GM19239 (cell line): Measurements from ENCODE around the gene CNTFR.

Experiments
- DNase-seq: peaks from one replicate; pipeline ENCODE4 v3.0.0; 2011; ENCODE audit warnings: low spot score; ENCODE audit not compliant: insufficient read length
- FAIRE-seq: peaks from 2 replicates; lab custom pipeline; 2011; peaks lifted over from hg19 to GRCh38; lab: Jason Lieb, UNC

Gene CNTFR

GRCh38 chr9:34620061-34620994 lies 30.8 kb upstream of the CNTFR start, which contains the start of gene DCTN3:
Gene DCTN3, minus strand, starts transcription at chr9:34620495. Its CDS starts 31 bp downstream, at chr9:34620464.
- DNase-seq (peak; percentile 98), FAIRE-seq (peak; percentile 97)

GRCh38 chr9:34615132-34615531 lies 25.6 kb upstream of the CNTFR start:
- no peak for FAIRE-seq
- no peak for DNase-seq

- peak; percentile 79 for FAIRE-seq
- no peak for DNase-seq
Observed at GRCh38 chr9:34612788-34613390, 23.4 kb upstream of the CNTFR start.

GRCh38 chr9:34611811-34612787 lies 22.6 kb upstream of the CNTFR start, which contains the start of gene RPP25L:
Gene RPP25L, minus strand, starts transcription at chr9:34612097. Its CDS starts 801 bp downstream, at chr9:34611296.
- DNase-seq, result peak; percentile 90
- FAIRE-seq, result peak; percentile 78

- DNase-seq (no peak), FAIRE-seq (peak; percentile 8)
Observed at GRCh38 chr9:34611251-34611810, 21.8 kb upstream of the CNTFR start.

- FAIRE-seq, result no peak
Observed at GRCh38 chr9:34610434-34611206, 21.1 kb upstream of the CNTFR start.

GRCh38 chr9:34607331-34607730 lies 17.8 kb upstream of the CNTFR start:
- FAIRE-seq, result no peak
- no peak for DNase-seq

More at GRCh38 chr9:34610434-34611206, 21.1 kb upstream of the CNTFR start:
- DNase-seq, result no peak

- no peak for DNase-seq
Observed at GRCh38 chr9:34606905-34607304, 17.4 kb upstream of the CNTFR start.

GRCh38 chr9:34606190-34606589 lies 16.7 kb upstream of the CNTFR start:
- DNase-seq (no peak), FAIRE-seq (no peak)

More at GRCh38 chr9:34606905-34607304, 17.4 kb upstream of the CNTFR start:
- FAIRE-seq, result no peak

- FAIRE-seq, result peak; percentile 94
- peak; percentile 75 for DNase-seq
Observed at GRCh38 chr9:34603610-34604231, 14.2 kb upstream of the CNTFR start.

- FAIRE-seq, result no peak
- DNase-seq, result no peak
Observed at GRCh38 chr9:34601937-34602573, 12.5 kb upstream of the CNTFR start.

- FAIRE-seq, result no peak
- no peak for DNase-seq
Observed at GRCh38 chr9:34600908-34601307, 11.4 kb upstream of the CNTFR start.

GRCh38 chr9:34599546-34599945 lies 10.0 kb upstream of the CNTFR start:
- DNase-seq, result no peak
- FAIRE-seq, result no peak

GRCh38 chr9:34594177-34594576 lies 4.7 kb upstream of the CNTFR start:
- DNase-seq, result no peak
- FAIRE-seq, result no peak

- FAIRE-seq (no peak), DNase-seq (no peak)
Observed at GRCh38 chr9:34592895-34593601, 3.5 kb upstream of the CNTFR start.

GRCh38 chr9:34591917-34592866 lies 2.7 kb upstream of the CNTFR start:
- DNase-seq (no peak), FAIRE-seq (peak; percentile 11)
